Hepatocyte (in vitro differentiated cells): ENCODE data around the gene EOLA2. TPM values are rescaled to one million over a fixed set of nuclear protein-coding genes. Genes with fewer than 3 reads are reported as not detected.
"Not testable (repeated sequence)": the region's sequence is repeated elsewhere in the genome, so short reads cannot be mapped to it uniquely, and the experiment has no call there.

Experiments used
- DNase-seq: peaks from one replicate; pipeline ENCODE4 v3.0.0-alpha.2; 2016; ENCODE audit warnings: low spot score
- H2AFZ ChIP-seq: fragments of 200-600 bp; sonication (generic); 2 replicates; pipeline ENCODE4 v1.6.0; 2016; ENCODE audit warnings: antibody characterized with exemption, mild to moderate bottlenecking
- H3K27ac ChIP-seq: fragments of 200-600 bp; sonication (generic); 2 replicates; pipeline ENCODE4 v1.5.1; 2016; ENCODE audit warnings: mild to moderate bottlenecking
- H3K27me3 ChIP-seq: fragments of 200-600 bp; sonication (generic); 2 replicates; pipeline ENCODE4 v1.6.1; 2016
- H3K36me3 ChIP-seq: fragments of 200-600 bp; sonication (generic); replicated peaks from 2 replicates; pipeline ENCODE4 v1.5.1; 2016; ENCODE audit warnings: low read depth; ENCODE audit not compliant: insufficient read depth
- H3K4me1 ChIP-seq: fragments of 200-600 bp; sonication (generic); 2 replicates; pipeline ENCODE4 v1.5.1; 2016; ENCODE audit warnings: mild to moderate bottlenecking, moderate library complexity; ENCODE audit not compliant: insufficient read depth
- H3K4me2 ChIP-seq: fragments of 200-600 bp; sonication (generic); 2 replicates; pipeline ENCODE4 v1.6.0; 2016
- H3K4me3 ChIP-seq: fragments of 200-600 bp; sonication (generic); 2 replicates; pipeline ENCODE4 v1.5.1; 2016; ENCODE audit warnings: mild to moderate bottlenecking
- H3K79me2 ChIP-seq: fragments of 200-600 bp; sonication (generic); 2 replicates; pipeline ENCODE4 v1.6.0; 2017; ENCODE audit warnings: mild to moderate bottlenecking
- H3K9me2 ChIP-seq: fragments of 200-600 bp; sonication (generic); replicated peaks from 2 replicates; pipeline ENCODE4 v1.6.0; 2017; ENCODE audit warnings: mild to moderate bottlenecking; ENCODE audit not compliant: insufficient read depth
- H3K9me3 ChIP-seq: fragments of 200-600 bp; sonication (generic); 2 replicates; pipeline ENCODE4 v1.5.1; 2016; ENCODE audit warnings: low read depth, mild to moderate bottlenecking
- H4K20me1 ChIP-seq: fragments of 200-600 bp; sonication (generic); 2 replicates; pipeline ENCODE4 v1.6.0; 2016; ENCODE audit warnings: mild to moderate bottlenecking; ENCODE audit not compliant: insufficient read depth, poor library complexity, severe bottlenecking
- EZH2 ChIP-seq: fragments of 200-600 bp; sonication (generic); IDR thresholded peaks from 2 replicates; pipeline ENCODE4 v1.6.1; 2016; ENCODE audit warnings: antibody characterized with exemption, mild to moderate bottlenecking, borderline replicate concordance
- EZH2phosphoT487 ChIP-seq: fragments of 200-600 bp; sonication (generic); IDR thresholded peaks from one replicate; pipeline ENCODE4 v1.6.1; 2018; ENCODE audit warnings: antibody characterized with exemption, mild to moderate bottlenecking, low read depth, moderate library complexity; ENCODE audit not compliant: unreplicated experiment, severe bottlenecking
- WGBS: methylation state at CpG from one replicate; pipeline ENCODE4 v1.1.6; 2016; ENCODE audit warnings: low lambda C conversion rate; ENCODE audit errors: missing lambda C conversion rate; 5-methylcytosine and 5-hydroxymethylcytosine counted together
- polyA plus RNA-seq: library from polyadenylated mRNA; unstranded; fragments of >200 nt; fragmentation: Nextera tagmentation; extraction: Ambion mirVana; gene quantifications from 2 replicates; pipeline ENCODE4 v1.2.1, GENCODE V29; 2016
- total RNA-seq: library from RNA; depleted of rRNA; stranded (reverse); fragments of >200 nt; gene quantifications from 2 replicates; pipeline ENCODE4 v1.2.3, GENCODE V29; 2014
- TF ChIP-seq, protein P1 (sequence below): fragments of 200-600 bp; sonication (generic); IDR thresholded peaks from 2 replicates; pipeline ENCODE4 v1.5.1; 2016; ENCODE audit warnings: antibody characterized with exemption, mild to moderate bottlenecking; ENCODE audit not compliant: poor library complexity

The EOLA2 gene
- total and polyA plus RNA-seq, 2 experiments from 2014 or later: 15.9 to 40.3 TPM

DNA sequence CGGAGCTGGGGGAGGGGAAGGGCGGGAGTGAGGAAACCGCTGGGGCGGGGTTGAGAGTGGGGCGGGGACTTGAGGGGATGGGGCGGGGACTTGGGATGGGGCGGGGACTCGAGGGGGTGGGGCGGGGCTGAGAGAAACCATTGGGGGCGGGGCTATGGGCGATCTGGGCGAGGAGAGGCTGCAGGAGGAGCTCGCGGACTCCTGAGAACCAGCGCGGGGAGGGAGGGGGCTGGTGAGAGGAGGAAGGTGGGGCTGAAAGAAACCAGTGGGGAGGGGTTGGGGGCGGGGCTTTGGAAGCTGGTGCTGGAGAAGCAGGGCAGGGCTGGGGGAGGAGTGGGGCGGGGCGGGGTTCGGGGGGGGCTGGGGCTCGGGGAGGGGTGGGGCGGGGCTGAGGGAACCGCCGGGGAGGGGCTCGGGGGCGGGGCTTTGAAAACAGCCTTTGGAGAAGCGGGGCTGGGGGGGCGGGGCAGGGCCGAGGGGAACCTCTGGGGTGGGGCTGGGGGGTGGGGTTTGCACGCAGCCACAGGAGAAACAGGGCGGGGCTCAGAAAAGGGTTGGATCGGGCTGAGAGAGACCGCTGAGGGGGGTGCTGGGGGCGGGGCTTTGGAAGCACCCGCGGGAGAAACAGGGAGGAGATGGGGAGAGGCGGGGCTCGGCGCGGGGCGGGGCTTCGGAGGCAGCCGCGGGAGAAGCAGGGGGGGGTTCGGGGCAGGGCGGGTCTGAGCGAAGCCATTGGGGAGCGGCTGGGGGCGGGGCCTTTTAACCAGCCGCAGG is 777 bp upstream of the EOLA2 start:
- no peaks in the 10 kb centered on the region for H3K36me3 ChIP-seq
- H3K4me3 ChIP-seq: no peak overlapping the region
- no peak overlapping the region for H2AFZ ChIP-seq
- peak overlapping the region; percentile 99 for H3K27ac ChIP-seq
- H4K20me1 ChIP-seq: no peaks in the 10 kb centered on the region
- DNase-seq: peak; percentile 96
- no peaks in the 10 kb centered on the region for H3K9me2 ChIP-seq
- TF ChIP-seq, protein P1, sequence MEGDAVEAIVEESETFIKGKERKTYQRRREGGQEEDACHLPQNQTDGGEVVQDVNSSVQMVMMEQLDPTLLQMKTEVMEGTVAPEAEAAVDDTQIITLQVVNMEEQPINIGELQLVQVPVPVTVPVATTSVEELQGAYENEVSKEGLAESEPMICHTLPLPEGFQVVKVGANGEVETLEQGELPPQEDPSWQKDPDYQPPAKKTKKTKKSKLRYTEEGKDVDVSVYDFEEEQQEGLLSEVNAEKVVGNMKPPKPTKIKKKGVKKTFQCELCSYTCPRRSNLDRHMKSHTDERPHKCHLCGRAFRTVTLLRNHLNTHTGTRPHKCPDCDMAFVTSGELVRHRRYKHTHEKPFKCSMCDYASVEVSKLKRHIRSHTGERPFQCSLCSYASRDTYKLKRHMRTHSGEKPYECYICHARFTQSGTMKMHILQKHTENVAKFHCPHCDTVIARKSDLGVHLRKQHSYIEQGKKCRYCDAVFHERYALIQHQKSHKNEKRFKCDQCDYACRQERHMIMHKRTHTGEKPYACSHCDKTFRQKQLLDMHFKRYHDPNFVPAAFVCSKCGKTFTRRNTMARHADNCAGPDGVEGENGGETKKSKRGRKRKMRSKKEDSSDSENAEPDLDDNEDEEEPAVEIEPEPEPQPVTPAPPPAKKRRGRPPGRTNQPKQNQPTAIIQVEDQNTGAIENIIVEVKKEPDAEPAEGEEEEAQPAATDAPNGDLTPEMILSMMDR: no peak
- TF ChIP-seq EZH2phosphoT487 (no peak), EZH2 (no peak)
- 53% methylated on average over 8 of the region's 50 CpGs for WGBS
- H3K4me1 ChIP-seq: no peaks in the 10 kb centered on the region
- H3K9me3 ChIP-seq: no peaks in the 10 kb centered on the region
- peaks cover 7% of the 10 kb centered on the region for H3K79me2 ChIP-seq
- peak overlapping the region; percentile 65 for H3K4me2 ChIP-seq
- H3K27me3 ChIP-seq: no peaks in the 10 kb centered on the region

DNA sequence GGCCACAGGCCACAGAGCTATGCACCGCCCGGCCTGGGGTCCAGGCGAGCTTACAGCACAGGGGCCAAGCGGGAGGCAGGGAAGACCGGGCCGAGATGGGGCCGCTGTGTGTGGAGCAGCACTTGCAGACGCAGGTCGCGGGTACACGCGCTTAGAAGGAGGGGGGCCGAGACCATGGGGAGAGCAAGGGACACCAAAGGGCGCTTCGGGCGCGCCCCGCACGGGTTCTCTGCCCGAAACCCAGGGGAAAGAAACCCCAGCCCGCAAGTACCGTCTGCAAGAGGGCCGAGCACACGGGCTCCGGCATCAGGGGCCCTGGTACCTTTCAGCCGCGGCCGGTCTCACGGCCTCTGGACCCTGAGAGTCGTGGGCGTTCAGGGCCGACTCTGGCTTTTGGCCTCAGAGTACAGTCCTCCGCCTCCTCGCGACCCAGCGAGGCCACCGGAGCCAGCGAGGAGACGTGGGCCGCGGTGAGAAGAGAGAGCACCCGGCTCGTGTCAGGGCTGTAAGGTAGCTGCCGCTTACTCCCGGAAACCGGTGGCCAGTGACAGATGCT is 342 bp downstream of the EOLA2 start:
- peaks cover 7% of the 10 kb centered on the region for H3K79me2 ChIP-seq
- no peaks in the 10 kb centered on the region for H3K36me3 ChIP-seq
- peak overlapping the region; percentile 52 for H2AFZ ChIP-seq
- H3K9me2 ChIP-seq: no peaks in the 10 kb centered on the region
- peak; percentile 37 for DNase-seq
- H3K27ac ChIP-seq: peak overlapping the region; percentile 91
- peak overlapping the region; percentile 23 for H3K4me3 ChIP-seq
- H3K4me1 ChIP-seq: no peaks in the 10 kb centered on the region
- TF ChIP-seq, protein P1: no peak
- TF ChIP-seq EZH2 (no peak), EZH2phosphoT487 (no peak)
- H4K20me1 ChIP-seq: no peaks in the 10 kb centered on the region
- no peaks in the 10 kb centered on the region for H3K9me3 ChIP-seq
- WGBS: 38% methylated on average over 45 of the region's 46 CpGs
- peak overlapping the region; percentile 83 for H3K4me2 ChIP-seq
- H3K27me3 ChIP-seq: no peaks in the 10 kb centered on the region

DNA sequence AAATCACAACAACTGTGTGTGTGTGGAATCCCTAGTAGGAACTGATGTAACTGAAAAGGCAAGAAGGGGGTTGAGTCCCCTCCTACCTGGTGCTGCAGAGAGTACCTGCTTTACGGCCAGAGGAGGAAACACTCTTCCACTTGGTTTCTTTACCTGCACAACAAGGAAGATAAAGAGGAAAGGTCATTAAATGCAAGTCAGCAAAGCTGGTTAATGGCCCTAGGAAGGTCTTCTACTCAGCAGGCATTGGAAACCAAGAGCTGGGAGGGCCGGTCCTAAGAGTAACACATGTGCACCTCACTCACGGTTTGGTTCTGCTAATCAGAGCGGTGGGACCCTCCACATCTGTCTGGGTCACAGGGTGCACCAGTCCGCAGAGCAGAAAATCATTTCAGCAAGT is 963 bp downstream of the EOLA2 start:
- peak; percentile 10 for DNase-seq
- Histone ChIP-seq H3K27ac (peak overlapping the region; percentile 91), H3K4me3 (peak overlapping the region; percentile 23), H3K4me2 (peak overlapping the region; percentile 83)
- H3K27me3 ChIP-seq, H4K20me1 ChIP-seq, H3K79me2 ChIP-seq, H3K9me2 ChIP-seq, H2AFZ ChIP-seq, H3K36me3 ChIP-seq, H3K4me1 ChIP-seq, H3K9me3 ChIP-seq: not testable (repeated sequence)
- 65% methylated on average over 5 of the region's 5 CpGs for WGBS

DNA sequence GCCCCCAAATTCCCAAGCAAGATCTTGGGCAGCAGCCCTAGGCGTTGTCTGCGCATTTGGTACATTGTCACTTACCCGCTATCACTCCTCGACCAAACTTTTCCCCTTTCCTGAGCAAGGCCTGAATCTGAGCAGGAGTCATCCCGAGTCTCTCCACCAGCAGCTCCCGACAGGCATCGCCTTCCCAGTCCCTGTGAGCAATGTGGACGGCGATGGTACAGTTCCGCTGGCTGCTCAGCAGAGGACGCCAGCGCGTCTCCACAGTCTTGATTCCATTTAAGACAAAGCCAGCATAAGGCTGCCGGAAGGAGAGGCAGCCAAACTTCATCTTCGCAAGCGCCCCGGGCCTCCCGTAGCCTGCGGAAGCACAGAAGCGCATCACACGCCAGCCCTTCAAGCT is 4.7 kb downstream of the EOLA2 start:
- H3K9me3 ChIP-seq, H3K4me2 ChIP-seq: not testable (repeated sequence)
- 81% methylated on average over 17 of the region's 21 CpGs for WGBS

DNA sequence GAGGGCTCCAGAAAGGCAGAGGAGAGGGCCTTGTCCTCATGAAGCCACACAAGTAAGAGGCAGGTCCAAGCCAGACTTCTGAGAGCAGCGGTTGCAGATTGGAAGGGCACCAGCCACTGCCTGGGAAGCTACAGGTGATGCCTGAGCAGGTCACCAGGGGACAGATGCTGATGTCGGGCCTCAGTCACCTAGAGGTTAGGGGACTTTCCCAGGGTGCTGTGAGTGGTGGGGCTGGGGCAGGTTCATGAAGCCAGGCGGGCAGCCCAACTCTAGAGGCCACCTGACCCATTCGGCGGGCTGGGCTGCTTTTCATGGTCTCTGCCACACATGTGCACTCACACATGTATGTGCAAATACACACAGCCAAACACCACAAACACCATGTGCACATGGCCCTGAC is 5.3 kb downstream of the EOLA2 start:
- not testable (repeated sequence) for H3K4me3 ChIP-seq, H3K9me2 ChIP-seq, H3K9me3 ChIP-seq, H3K27ac ChIP-seq, H2AFZ ChIP-seq, H3K4me1 ChIP-seq, H4K20me1 ChIP-seq, H3K27me3 ChIP-seq, H3K79me2 ChIP-seq, H3K36me3 ChIP-seq, DNase-seq, H3K4me2 ChIP-seq
- WGBS: 89% methylated on average over 1 of the region's 5 CpGs

More for the DNA sequence above, 4.7 kb downstream of the EOLA2 start:
- not testable (repeated sequence) for H3K36me3 ChIP-seq, H4K20me1 ChIP-seq, H3K4me3 ChIP-seq, H3K9me2 ChIP-seq, H3K27ac ChIP-seq, H3K79me2 ChIP-seq, H3K27me3 ChIP-seq, H3K4me1 ChIP-seq, DNase-seq, H2AFZ ChIP-seq

DNA sequence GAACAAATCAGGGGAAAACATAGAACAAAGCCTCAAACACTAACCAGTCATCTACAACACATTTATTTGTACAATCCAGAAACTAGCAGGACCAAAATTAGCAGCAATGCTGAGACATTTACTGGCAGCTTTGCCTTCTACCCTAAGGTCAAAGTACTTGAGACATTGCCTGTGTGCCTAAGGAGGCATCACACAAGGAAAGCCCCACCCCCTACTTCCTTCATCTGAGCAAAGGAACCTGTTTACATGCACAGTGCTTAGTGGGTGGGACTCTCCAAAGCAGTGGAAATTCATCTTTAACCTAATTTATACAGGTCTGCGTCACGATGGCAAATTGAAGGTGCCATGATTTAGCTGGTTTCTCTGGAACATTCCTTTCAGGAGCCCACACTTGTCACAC is 6.1 kb downstream of the EOLA2 start:
- H3K4me2 ChIP-seq, H3K4me1 ChIP-seq, H3K9me2 ChIP-seq, H4K20me1 ChIP-seq, H3K79me2 ChIP-seq, H3K36me3 ChIP-seq, H3K9me3 ChIP-seq, DNase-seq, H3K27ac ChIP-seq, H3K4me3 ChIP-seq, H2AFZ ChIP-seq, H3K27me3 ChIP-seq: not testable (repeated sequence)
- WGBS: 82% methylated on average over 2 of the region's 2 CpGs

DNA sequence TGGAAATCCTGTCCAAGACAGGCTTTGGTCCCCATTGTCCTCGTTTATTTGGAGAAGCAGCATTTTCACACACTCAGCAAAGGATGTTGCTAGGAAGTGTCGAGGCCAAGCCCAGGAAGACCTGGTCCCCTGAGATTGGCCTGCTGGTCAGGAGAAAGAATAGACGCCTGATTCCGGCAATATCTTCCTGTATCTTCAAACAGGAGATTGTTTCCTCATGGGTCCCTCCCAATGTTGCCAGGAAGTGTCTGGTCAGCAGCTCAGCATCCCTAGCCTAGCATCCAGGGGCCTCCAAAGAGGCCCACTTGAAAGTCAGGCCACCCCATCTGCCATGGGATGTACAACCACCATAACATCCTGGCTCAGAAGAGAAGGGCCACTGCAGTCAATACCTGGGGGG is 6.9 kb downstream of the EOLA2 start:
- WGBS: 76% methylated on average over 2 of the region's 4 CpGs
- H2AFZ ChIP-seq, H3K27ac ChIP-seq: not testable (repeated sequence)

More for the DNA sequence above, 6.9 kb downstream of the EOLA2 start:
- not testable (repeated sequence) for H3K27me3 ChIP-seq, H3K9me2 ChIP-seq, H4K20me1 ChIP-seq, H3K4me2 ChIP-seq, DNase-seq, H3K9me3 ChIP-seq, H3K4me1 ChIP-seq, H3K79me2 ChIP-seq, H3K4me3 ChIP-seq, H3K36me3 ChIP-seq
